ENCODE results near the gene CDH13.

Gene CDH13

GRCh38 chr16:83835586-83836566 is 1209.1 kb downstream of the CDH13 start:
- peak; percentile 52 to 77 for DNase-seq

- DNase-seq: no peak
Measured at GRCh38 chr16:83837566-83837965, 1210.8 kb downstream of the CDH13 start.

- no peak for DNase-seq
Measured at GRCh38 chr16:83838151-83838550, 1211.4 kb downstream of the CDH13 start.

- no peak for DNase-seq
Measured at GRCh38 chr16:83839561-83839960, 1212.8 kb downstream of the CDH13 start.

GRCh38 chr16:83840060-83840617 is 1213.4 kb downstream of the CDH13 start:
- no peak for DNase-seq

- no peak for DNase-seq
Measured at GRCh38 chr16:83842291-83842690, 1215.5 kb downstream of the CDH13 start.

GRCh38 chr16:83842756-83843507 is 1216.2 kb downstream of the CDH13 start:
- DNase-seq: peak; percentile 43 to 48

GRCh38 chr16:83843657-83844056 is 1216.9 kb downstream of the CDH13 start:
- DNase-seq: peak; percentile 31 to 42

GRCh38 chr16:83845263-83845662 is 1218.5 kb downstream of the CDH13 start:
- no peak for DNase-seq

GRCh38 chr16:83847371-83848225 is 1220.8 kb downstream of the CDH13 start:
- DNase-seq: peak; percentile 50 to 59

- no peak for DNase-seq
Measured at GRCh38 chr16:83849421-83849820, 1222.7 kb downstream of the CDH13 start.
